GM18498 (cell line): ENCODE measurements around the gene GBGT1.

Experiments used
- ATAC-seq: cut with Tn5 transposase; IDR thresholded peaks from one replicate; pipeline ENCODE4 v1.9.1; 2021; ENCODE audit warnings: mild to moderate bottlenecking, moderate library complexity; ENCODE audit not compliant: unreplicated experiment

GBGT1 gene

GRCh38 chr9:133129001-133129795, 34.5 kb downstream of the GBGT1 start:
- ATAC-seq = no peak

- ATAC-seq = no peak
These were observed 35.6 kb downstream of the GBGT1 start for GRCh38 chr9:133128152-133128551.

- ATAC-seq = no peak
These were observed 36.3 kb downstream of the GBGT1 start for GRCh38 chr9:133127340-133127981.

GRCh38 chr9:133126697-133127339, 36.9 kb downstream of the GBGT1 start:
- ATAC-seq = no peak

GRCh38 chr9:133125941-133126696, 37.6 kb downstream of the GBGT1 start:
- no peak for ATAC-seq

GRCh38 chr9:133124907-133125275, 38.8 kb downstream of the GBGT1 start:
- no peak for ATAC-seq

- ATAC-seq = no peak
These were observed 39.4 kb downstream of the GBGT1 start for GRCh38 chr9:133124123-133124906.

GRCh38 chr9:133122935-133123611, 40.6 kb downstream of the GBGT1 start:
- no peak for ATAC-seq

- no peak for ATAC-seq
These were observed 41.1 kb downstream of the GBGT1 start for GRCh38 chr9:133122605-133122934.

- no peak for ATAC-seq
These were observed 41.7 kb downstream of the GBGT1 start for GRCh38 chr9:133121915-133122550.

GRCh38 chr9:133121198-133121914, 42.4 kb downstream of the GBGT1 start, which contains the start of gene RALGDS:
TSS of gene RALGDS (minus strand) at chr9:133121240. CDS start at chr9:133121154, 86 bp downstream.
- peak; percentile 77 for ATAC-seq

- ATAC-seq = no peak
These were observed 43.1 kb downstream of the GBGT1 start for GRCh38 chr9:133120501-133121197.

GRCh38 chr9:133119846-133120500, 43.7 kb downstream of the GBGT1 start:
- no peak for ATAC-seq

GRCh38 chr9:133119103-133119845, 44.4 kb downstream of the GBGT1 start:
- ATAC-seq = no peak

GRCh38 chr9:133118568-133118967, 45.1 kb downstream of the GBGT1 start:
- no peak for ATAC-seq

- ATAC-seq = no peak
These were observed 45.6 kb downstream of the GBGT1 start for GRCh38 chr9:133118179-133118520.
